Measurements from ENCODE around the gene CEP112.

DNA sequence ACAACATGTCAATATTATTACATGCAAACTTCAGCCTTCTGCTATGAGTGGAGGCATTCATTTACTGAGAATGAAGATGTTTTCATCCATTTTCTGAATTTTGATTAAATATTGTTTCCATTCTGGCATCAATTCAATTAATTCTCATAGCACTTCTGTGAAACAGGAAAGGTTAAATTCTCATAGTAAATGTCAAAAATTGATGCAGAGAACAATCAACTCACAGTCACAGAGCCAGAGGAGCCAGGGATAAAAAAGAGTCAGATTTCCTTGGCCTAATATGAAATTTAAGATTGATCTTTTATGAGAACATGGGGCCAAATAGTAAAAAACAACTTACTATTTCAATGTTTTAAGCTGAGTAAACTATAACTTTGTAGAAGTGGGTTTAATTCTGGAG lies 446.7 kb downstream of the CEP112 start:
- TF ChIP-seq CTCF (IDR thresholded peaks at IDR 0.05), result no peak
- no peak for TF ChIP-seq ZFX (IDR thresholded peaks at IDR 0.05; ENCODE audit: borderline replicate concordance)
